HG03280 (cell line): ENCODE measurements around the gene SLFNL1.

Experiments used
- ATAC-seq: cut with Tn5 transposase; IDR thresholded peaks from one replicate; pipeline ENCODE4 v1.9.1; 2021; ENCODE audit warnings: mild to moderate bottlenecking, moderate library complexity; ENCODE audit not compliant: unreplicated experiment

SLFNL1 gene

GRCh38 chr1:41021526-41022308 lies at the start of gene SLFNL1:
SLFNL1 (minus strand) TSS chr1:41021725; CDS start chr1:41020660, 1,065 bp downstream.
- ATAC-seq: no peak

GRCh38 chr1:41056907-41057306 lies 35.4 kb upstream of the SLFNL1 start:
- no peak for ATAC-seq

GRCh38 chr1:41053316-41053715 lies 31.8 kb upstream of the SLFNL1 start:
- ATAC-seq: no peak

- ATAC-seq: no peak
These were observed 29.5 kb upstream of the SLFNL1 start for GRCh38 chr1:41051022-41051421.

- no peak for ATAC-seq
These were observed 27.0 kb upstream of the SLFNL1 start for GRCh38 chr1:41048540-41048939.

- ATAC-seq: no peak
These were observed 24.8 kb upstream of the SLFNL1 start for GRCh38 chr1:41046347-41046775.

GRCh38 chr1:41045740-41046139 lies 24.2 kb upstream of the SLFNL1 start:
- no peak for ATAC-seq

GRCh38 chr1:41044187-41044586 lies 22.7 kb upstream of the SLFNL1 start:
- ATAC-seq: no peak

- no peak for ATAC-seq
These were observed 20.2 kb upstream of the SLFNL1 start for GRCh38 chr1:41041614-41042270.

- ATAC-seq: no peak
These were observed 16.6 kb upstream of the SLFNL1 start for GRCh38 chr1:41038110-41038509.

- no peak for ATAC-seq
These were observed 15.8 kb upstream of the SLFNL1 start for GRCh38 chr1:41037116-41037903.

GRCh38 chr1:41033272-41033671 lies 11.7 kb upstream of the SLFNL1 start:
- no peak for ATAC-seq

GRCh38 chr1:41032147-41032546 lies 10.6 kb upstream of the SLFNL1 start:
- no peak for ATAC-seq

- ATAC-seq: no peak
These were observed 9.5 kb upstream of the SLFNL1 start for GRCh38 chr1:41030872-41031616.

GRCh38 chr1:41028034-41028642 lies 6.6 kb upstream of the SLFNL1 start:
- no peak for ATAC-seq

GRCh38 chr1:41025979-41026819 lies 4.7 kb upstream of the SLFNL1 start:
- no peak for ATAC-seq

GRCh38 chr1:41024953-41025352 lies 3.4 kb upstream of the SLFNL1 start:
- no peak for ATAC-seq

GRCh38 chr1:41023279-41023990 lies 1.9 kb upstream of the SLFNL1 start:
- ATAC-seq: no peak

GRCh38 chr1:41022424-41022823 lies 899 bp upstream of the SLFNL1 start:
- no peak for ATAC-seq
